ENCODE data around the gene BLVRA. TPM values are rescaled to one million over a fixed set of nuclear protein-coding genes. Genes with fewer than 3 reads are reported as not detected.

Gene BLVRA
- total RNA-seq, 2 donors from 2014 or later = 30.2 to 39.7 TPM

DNA sequence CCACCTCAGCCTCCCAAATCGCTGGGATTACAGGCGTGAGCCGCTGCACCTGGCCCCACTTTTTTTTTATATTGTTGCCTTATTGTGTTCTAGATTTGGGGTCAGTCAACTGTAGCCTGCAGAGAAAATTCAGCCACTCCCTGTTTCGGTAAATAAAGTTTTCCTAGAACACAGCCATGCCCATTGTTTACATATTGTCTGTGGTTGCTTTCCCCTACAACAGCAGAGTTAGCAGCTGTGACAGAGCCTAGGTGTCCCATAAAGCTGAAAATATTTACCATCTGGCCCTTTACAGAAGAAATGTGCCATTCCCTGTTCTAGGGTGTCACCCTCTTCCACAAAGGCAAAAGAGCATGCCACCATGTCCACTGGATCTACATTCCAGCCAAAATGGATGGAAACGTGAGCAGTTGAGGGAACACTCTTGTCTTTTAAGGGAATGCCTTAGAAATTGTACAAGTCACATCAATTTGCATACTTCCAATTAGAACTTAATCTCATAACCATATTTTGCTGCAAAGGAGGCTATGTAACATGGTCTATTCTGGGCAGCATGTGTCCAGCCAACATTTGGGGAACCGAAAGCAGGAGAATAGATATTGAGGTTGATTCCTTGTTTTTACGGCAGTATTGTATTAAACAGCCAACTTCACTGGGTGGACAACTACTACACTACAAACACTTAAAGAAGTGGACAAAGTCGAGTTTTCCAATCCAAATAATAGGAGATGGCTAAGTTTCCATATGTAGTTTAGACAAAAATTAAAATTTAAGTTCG is 11.0 kb upstream of the BLVRA start:
- Histone ChIP-seq H3K4me1 (replicated peaks) (no peaks in the 10 kb centered on the region), H3K27ac (no peak overlapping the region), H3K9me3 (no peaks in the 10 kb centered on the region), H3K27me3 (replicated peaks; ENCODE audit: insufficient read depth) (no peaks in the 10 kb centered on the region), H3K4me3 (no peak overlapping the region), H3K36me3 (no peaks in the 10 kb centered on the region)
- intact Hi-C loops (cut with DNase I) = no loop called here
- WGBS = 85% methylated on average over 9 of the region's 9 CpGs
- DNase-seq (ENCODE audit: low spot score) = no peak
- TF ChIP-seq POLR2AphosphoS5 (IDR thresholded peaks at IDR 0.05) (no peak), POLR2A (IDR thresholded peaks at IDR 0.05) (no peak)
- TF ChIP-seq, protein P1, sequence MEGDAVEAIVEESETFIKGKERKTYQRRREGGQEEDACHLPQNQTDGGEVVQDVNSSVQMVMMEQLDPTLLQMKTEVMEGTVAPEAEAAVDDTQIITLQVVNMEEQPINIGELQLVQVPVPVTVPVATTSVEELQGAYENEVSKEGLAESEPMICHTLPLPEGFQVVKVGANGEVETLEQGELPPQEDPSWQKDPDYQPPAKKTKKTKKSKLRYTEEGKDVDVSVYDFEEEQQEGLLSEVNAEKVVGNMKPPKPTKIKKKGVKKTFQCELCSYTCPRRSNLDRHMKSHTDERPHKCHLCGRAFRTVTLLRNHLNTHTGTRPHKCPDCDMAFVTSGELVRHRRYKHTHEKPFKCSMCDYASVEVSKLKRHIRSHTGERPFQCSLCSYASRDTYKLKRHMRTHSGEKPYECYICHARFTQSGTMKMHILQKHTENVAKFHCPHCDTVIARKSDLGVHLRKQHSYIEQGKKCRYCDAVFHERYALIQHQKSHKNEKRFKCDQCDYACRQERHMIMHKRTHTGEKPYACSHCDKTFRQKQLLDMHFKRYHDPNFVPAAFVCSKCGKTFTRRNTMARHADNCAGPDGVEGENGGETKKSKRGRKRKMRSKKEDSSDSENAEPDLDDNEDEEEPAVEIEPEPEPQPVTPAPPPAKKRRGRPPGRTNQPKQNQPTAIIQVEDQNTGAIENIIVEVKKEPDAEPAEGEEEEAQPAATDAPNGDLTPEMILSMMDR (IDR thresholded peaks at IDR 0.05) = no peak

DNA sequence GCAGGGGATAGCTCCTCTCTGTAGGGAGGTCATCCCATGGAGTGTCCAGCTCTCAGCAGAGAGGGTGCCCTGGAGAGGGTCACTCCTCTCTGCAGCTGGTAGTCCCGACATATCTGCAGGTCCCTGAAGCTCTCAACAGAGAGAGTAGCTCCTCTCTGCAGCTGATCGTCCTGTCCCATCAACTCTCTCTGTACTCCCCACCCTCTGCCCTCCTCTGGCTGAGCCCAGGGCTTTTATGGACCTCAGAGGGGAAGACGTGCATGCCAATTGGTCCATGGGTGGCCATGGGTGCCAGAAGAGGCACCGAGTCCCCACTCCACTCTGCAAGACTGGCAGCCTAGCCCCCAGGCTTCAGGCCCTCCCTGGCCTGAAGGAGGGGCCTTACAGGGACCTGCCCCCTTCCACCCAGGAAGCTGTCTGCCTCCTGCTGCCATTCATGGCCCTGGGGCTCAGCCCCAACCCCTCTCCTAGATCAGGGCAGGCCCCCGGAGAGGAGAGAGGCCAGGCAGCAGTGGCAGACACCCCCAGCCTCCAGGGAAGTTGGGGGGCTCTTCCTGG is 9.0 kb upstream of the BLVRA start:
- TF ChIP-seq POLR2A (IDR thresholded peaks at IDR 0.05) (no peak), POLR2AphosphoS5 (IDR thresholded peaks at IDR 0.05) (no peak)
- TF ChIP-seq, protein P1 (IDR thresholded peaks at IDR 0.05) = no peak
- intact Hi-C loops (cut with DNase I) = no loop called here
- no peaks in the 10 kb centered on the region for H3K27me3 ChIP-seq (replicated peaks; ENCODE audit: insufficient read depth)
- no peaks in the 10 kb centered on the region for H3K4me1 ChIP-seq (replicated peaks)
- no peak overlapping the region for H3K4me3 ChIP-seq
- 70% methylated on average over 4 of the region's 5 CpGs for WGBS
- H3K27ac ChIP-seq = no peak overlapping the region
- no peaks in the 10 kb centered on the region for H3K36me3 ChIP-seq
- DNase-seq (ENCODE audit: low spot score) = no peak
- H3K9me3 ChIP-seq = no peaks in the 10 kb centered on the region

DNA sequence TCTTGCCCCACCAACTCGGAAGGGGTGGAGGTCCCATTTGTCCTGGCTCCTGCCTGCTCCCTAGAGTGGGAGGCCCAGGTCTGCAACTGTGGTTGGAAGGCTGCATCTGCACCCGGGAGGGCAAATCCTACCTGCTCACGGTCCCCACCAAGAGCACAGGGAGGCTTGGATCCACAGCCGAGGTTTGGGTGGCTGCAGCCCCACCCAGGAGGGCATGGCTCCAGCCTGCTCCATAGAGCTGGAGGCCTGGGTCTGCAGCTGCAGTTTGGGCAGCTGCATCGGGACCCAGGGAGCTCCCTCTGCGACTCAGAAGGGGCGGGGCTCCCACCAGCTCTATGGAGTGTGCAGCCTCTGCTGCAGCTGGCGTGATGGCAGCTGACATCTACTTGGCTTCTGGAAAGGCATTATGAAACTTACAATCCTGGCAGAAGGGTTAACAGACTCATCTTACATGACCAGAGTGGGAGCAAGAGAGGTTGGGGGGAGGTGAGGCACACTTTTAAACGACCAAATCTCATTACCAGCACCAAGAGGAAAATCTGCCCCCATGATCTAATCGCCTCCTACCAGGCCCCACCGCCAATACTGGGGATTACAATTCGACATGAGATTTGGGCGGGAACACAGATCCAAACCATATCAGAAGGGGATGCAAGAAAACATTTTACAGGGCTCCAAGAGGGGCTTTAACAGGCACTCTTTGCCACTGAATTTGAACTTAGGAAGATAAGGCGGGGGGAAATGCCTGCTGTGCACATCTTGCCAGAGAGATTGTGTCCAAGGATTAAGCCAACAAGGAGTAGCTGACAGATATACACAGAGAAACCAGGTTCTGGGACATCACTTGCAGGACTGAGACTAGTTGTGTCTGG is 8.2 kb upstream of the BLVRA start:
- no peaks in the 10 kb centered on the region for H3K36me3 ChIP-seq
- H3K9me3 ChIP-seq = no peaks in the 10 kb centered on the region
- intact Hi-C loops (cut with DNase I) = no loop called here
- H3K27ac ChIP-seq = no peak overlapping the region
- WGBS = 67% methylated on average over 13 of the region's 14 CpGs
- H3K4me1 ChIP-seq (replicated peaks) = no peaks in the 10 kb centered on the region
- no peak for TF ChIP-seq POLR2A (IDR thresholded peaks at IDR 0.05)
- no peak for TF ChIP-seq POLR2AphosphoS5 (IDR thresholded peaks at IDR 0.05)
- TF ChIP-seq, protein P1 (IDR thresholded peaks at IDR 0.05) = no peak
- DNase-seq (ENCODE audit: low spot score) = no peak
- H3K4me3 ChIP-seq = no peak overlapping the region
- no peaks in the 10 kb centered on the region for H3K27me3 ChIP-seq (replicated peaks; ENCODE audit: insufficient read depth)

DNA sequence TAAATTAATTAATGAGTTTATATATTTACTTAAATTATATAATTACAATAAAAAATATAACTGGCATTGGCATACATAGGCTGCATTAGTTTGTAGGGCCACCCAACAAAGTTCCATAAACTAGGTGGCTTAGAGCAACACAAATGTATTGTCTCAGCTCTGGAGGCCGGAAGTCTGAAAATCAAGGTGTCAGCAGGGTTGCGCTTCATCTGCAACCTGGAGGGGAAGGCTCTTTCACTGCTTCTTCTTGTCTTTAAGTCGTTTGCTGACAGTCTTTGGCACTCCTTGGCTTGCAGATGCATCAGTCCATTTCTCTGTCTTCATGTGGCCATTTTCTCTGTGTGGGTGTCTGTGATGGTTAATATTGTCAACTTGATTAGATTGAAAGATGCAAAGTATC is 6.1 kb upstream of the BLVRA start:
- H3K36me3 ChIP-seq = no peaks in the 10 kb centered on the region
- no peak overlapping the region for H3K4me3 ChIP-seq
- no peaks in the 10 kb centered on the region for H3K27me3 ChIP-seq (replicated peaks; ENCODE audit: insufficient read depth)
- WGBS = 80% methylated on average over 3 of the region's 3 CpGs
- no peak overlapping the region for H3K27ac ChIP-seq
- no peak for TF ChIP-seq POLR2AphosphoS5 (IDR thresholded peaks at IDR 0.05)
- TF ChIP-seq, protein P1 (IDR thresholded peaks at IDR 0.05) = no peak
- TF ChIP-seq POLR2A (IDR thresholded peaks at IDR 0.05) = no peak
- H3K4me1 ChIP-seq (replicated peaks) = no peaks in the 10 kb centered on the region
- no peak for DNase-seq (ENCODE audit: low spot score)
- intact Hi-C loops (cut with DNase I) = no loop called here
- no peaks in the 10 kb centered on the region for H3K9me3 ChIP-seq
